Fibroblast of skin of left biceps (primary cell): Measurements from ENCODE around the gene NELL2.
"Not testable (repeated sequence)": the region's sequence is repeated elsewhere in the genome, so short reads cannot be mapped to it uniquely, and the experiment has no call there.

Experiments
- DNase-seq, 2 experiments: peaks; one replicate each; pipeline ENCODE4 v3.0.0-alpha.2; 2013; ENCODE audit warnings: low read depth in 2 of 2

Gene NELL2

DNA sequence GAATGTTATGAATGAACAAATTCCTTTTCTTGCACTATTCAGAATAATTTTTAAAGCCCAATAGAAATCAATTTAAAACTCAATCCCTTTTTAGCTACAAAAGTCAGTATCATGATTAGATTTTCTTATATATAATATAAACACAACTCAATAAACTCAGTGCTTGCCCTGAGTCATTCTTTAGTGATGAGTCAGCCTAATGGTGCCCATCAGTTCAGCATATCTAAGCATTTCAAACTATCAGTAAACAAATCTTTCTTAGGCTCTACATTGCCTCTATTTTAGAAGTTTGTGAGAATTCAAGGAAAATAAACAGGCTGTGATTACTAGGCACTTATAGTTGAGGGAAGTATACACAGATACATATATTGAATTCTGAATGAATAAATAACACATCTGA lies 179.6 kb downstream of the NELL2 start:
- DNase-seq: no peak

DNA sequence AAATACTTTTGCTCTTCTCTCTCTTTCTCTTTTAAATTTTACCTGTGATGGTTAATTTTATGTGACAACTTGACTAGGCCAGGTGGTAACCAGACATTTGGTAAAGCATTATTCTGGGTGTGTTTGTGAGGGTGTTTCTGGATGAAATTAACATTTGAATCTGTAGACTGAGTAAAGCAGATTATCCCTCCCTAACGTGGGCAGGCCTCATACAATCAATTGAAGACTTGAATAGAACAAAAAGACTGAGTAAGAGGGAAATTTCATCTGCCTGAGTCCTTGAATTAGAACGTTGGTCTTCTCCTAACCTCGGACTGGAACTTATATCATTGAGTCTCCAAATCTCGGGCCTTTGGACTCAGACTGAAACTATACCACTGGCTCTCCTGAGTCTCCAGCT lies 182.1 kb downstream of the NELL2 start:
- DNase-seq: no peak

DNA sequence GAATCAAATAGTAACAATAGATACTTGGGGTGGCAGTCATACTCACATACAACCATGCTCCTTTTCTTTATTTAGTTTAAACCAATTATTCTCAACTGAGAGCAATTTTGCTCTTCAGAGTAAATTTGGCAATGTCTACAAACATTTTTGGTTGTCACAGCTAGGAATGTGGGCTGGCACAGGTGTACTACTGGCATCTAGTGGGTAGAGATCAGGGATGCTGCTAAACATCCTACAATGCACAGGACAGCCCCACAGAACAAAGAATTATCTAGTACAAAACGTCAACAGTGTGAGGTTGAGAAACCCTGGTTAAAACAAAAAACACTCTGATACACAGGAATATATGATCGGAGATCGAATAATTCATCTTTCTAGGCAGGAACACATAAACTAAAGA lies 186.5 kb downstream of the NELL2 start:
- no peak for DNase-seq

DNA sequence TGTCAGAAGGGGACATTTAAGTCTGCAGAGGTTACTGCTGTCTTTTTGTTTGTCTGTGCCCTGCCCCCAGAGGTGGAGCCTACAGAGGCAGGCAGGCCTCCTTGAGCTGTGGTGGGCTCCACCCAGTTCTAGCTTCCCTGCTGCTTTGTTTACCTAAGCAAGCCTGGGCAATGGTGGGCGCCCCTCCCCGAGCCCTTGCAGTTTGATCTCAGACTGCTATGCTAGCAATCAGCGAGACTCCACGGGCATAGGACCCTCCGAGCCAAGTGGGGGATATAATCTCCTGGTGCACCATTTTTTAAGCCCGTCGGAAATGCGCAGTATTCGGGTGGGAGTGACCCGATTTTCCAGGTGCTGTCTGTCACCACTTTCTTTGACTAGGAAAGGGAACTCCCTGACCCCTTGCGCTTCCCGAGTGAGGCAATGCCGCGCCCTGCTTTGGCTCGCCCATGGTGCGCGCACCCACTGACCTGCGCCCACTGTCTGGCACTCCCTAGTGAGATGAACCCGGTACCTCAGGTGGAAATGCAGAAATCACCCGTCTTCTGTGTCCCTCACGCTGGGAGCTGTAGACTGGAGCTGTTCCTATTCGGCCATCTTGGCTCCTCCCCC lies 189.2 kb downstream of the NELL2 start:
- not testable (repeated sequence) for DNase-seq

DNA sequence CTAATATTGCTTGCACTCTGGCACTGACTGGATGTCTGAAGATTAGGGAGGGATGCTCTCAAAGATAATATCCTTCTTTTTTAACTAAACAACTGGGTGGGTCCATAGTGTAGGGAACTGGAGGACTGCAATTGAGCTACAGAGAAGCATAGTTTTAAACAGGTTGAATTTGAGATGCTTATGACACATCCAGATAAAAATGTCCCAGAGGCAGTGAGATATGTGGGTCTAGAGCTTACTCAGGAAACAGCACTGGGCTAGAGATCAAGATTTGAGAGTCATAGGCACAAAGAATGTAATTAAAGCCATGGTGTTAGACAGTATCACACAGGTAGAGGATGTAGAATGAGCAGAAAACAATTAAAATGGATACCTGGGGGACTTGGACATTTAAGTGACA lies 198.4 kb downstream of the NELL2 start:
- DNase-seq: no peak

DNA sequence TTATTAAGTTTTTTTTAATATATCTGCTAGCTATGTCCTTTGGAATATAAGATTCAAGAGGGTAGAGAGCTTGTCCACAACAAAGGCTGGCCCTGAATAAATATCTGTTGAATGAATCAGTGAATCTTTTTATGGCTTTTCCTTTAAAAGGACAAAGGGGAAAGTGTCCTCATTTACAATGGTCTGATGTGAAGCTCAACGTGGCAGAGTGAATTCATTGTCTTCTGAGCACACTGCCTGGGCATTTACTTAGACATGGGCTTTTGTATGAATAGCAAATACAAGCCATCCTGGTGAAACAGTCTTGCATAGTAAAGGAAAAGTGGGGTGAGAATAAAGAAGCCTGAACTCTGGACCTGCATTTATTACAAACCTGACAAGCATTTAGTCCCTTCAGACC lies 201.2 kb downstream of the NELL2 start:
- no peak for DNase-seq

DNA sequence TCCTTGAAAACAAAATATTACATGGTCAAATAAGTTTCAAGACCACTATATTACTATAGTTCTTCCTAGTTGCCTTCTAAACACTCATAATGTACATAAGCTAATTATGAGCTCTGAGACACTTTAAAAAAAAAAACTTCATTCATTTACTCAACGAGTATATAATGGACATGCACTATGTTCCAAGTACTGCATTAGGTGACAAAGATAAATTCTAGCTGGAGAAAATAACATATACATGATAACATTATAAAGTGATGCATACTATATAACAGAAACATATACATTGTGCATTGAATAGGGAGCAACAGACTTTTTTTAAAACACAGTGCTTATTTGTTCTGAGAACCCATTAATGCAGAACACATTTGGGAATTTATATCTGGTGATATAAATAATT lies 202.3 kb downstream of the NELL2 start:
- no peak for DNase-seq

DNA sequence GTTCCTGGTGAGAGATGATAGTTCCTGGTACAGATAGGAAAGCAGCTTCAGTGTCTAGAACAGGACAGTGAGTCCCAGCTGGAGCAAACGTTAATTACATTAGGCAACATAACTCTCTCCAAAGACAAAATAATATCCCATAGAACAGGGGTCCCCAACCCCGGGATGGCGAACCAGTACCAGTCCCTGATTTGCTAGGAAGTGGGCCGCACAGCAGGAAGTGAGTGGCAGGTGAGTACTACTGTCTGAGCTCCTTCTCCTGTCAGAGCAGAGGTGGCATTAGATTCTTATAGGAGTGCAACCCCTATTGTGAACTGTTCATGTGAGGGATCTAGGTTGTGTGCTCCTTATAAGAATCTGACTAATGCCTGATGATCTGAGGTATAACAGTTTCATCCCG lies 204.1 kb downstream of the NELL2 start:
- no peak for DNase-seq

DNA sequence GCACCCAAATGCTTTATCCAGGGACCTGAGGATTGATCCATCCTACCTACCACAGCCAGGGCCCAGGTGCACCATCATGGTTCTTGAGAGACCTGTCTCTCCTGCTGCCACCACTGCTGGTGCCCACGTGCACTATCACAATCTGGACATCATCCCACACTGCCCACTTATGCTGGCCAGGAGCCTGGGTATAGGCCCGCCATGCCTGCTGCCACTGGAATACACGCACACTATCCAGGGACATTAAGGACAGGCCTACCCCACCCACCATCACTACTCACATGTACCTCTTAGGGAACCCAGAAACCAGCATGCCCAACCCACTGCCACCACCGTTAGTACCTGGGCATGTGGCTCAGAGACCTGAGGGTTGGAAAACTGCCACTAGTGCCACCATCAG lies 207.7 kb downstream of the NELL2 start:
- no peak for DNase-seq

DNA sequence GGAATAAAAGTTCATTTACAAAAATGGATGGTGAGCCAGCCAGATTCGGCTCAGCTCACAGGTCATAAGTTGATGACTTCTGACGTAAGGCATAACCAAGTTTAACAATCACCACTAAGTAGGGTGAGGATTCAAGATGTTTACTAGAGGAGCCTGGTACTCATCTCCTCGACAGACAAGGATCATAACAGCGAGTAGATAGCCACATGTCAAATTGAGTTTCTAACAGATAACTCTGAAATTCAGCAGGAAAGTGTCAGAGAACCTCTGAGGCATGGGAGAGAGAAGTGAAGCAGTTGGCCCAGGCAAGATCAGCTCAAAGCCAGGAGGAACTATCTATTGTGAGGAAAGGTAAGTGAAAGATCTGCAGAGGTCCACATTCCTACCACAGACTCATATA lies 208.7 kb downstream of the NELL2 start:
- DNase-seq: no peak

DNA sequence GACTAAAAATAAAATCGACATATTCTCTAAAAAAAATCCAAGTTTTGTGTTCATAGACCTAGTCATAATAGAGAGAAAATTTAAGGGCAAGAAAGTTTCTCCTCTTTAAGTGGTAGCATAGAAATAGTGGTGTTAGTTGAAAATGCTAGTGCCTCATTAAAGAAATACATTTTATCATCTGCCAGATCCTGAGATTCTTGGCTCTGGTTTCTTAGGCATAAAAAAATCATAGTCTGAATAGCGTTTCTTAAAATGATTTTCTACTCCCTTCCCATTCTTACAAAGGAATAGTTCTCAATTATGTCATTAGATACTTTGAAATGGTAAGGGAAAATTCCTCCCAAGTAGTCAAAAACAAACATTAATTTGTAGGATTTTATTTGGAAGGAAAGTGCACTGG lies 212.8 kb downstream of the NELL2 start:
- no peak for DNase-seq

DNA sequence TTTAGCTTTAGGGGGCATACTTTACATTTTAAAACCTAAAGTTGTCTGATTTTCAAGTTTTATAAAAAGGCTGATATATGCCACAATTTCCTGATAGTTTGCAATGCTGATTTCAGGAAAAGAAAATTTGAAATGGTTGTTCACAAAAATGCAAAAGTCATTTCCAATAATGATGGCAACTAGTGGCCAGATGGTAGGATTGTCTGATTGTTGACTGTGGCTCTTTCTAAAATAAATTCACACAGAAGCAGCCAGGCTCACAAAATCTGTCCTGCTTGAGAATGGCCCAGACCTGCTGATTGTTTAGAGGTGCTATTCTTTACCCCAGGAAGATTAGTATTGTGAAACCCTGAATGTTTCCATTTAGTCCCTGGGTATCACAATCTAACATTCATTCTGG lies 220.3 kb downstream of the NELL2 start:
- DNase-seq: no peak

DNA sequence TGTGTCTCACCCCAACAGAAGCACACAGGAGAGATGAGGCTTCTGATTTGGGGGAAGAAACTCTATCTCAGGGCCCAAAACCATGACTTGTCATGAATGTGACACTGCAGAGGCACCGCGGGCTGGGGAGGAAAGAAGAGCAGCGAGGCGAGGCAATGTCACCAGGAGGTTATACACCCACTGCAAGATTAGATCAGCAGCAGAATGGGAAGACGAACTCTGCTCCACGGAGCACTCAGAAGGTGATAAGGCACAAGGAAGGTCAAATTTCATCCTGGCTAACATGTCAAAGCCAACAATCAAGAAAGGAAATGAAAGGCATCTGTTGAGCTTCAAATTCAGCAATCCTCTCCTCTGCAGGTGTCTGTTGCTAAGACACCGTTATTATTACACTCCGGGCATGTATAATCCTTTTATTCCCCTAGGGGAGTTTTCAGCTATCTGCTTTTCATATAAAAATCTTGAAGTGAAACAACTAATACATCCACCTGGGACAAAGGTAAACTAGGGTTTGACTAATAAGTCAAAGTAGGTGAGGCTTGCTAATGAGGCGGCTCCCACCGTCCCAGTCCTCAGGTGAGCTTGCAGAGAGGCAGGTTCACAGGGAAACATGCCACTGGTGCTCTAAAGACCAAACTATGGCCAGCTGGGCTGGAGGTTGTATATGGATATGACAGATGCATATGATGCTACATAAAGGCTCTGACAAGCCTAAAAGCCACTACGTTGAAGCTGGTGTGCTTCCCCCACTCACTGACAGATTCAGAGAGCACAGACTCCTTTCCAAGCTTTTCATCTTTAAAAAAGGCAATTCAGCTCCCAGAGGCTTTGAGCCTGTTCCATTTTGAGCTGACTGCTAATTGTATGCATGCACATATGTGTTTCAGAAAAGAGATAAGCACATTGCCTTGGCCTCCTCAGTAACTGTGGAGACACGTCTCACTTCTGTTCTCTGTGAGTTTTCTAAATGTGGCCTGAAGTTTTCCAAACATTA lies 221.2 kb downstream of the NELL2 start:
- DNase-seq: no peak

DNA sequence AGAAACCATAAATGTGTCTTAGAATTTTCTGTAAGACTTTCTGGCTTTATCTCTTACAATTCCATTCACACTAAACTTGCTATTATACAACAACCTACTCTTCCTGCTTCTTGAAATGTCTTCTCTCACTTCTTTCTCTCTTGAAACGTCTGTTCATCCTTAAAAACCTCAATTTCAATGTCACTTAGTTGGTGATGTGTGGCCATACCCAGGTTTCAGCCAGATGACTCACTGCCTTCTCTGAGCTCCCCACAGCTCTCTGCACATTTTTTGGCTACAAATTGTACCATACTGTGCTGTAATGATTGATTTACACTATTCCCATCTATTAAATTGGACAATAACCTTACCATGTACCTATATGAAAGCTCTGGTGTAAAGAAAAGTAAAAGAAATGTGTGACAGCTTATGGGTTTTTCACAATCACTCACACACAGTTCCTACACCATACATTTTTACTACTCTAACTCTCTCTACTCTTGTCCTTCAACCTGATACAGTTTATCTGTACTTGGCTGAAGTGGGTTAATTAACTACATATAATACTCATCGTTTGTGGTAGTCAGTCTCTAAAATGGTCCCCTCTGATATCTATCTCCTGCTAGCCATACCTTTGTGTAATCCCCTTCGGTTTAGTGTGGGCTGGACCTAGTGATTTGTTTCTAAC lies 222.1 kb downstream of the NELL2 start:
- DNase-seq: no peak

DNA sequence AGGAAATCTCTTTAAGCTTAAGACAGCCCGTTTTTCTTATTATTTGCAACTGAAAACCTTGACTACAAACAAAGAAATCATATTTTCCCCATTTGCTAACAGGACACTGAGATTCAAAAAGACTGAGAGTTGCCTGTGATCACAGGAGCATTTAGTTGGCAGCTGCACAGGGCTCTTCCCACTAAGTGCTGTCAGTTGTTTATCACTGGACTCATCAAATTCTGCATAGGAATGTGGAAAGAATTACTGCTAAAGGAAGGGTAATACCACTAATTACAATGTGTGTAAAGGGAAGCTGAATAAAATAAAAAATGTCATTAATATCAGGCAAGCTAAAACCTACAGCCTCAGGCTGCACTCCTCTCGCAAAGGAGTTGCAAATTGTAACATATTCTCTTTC lies 226.4 kb downstream of the NELL2 start:
- DNase-seq: no peak

DNA sequence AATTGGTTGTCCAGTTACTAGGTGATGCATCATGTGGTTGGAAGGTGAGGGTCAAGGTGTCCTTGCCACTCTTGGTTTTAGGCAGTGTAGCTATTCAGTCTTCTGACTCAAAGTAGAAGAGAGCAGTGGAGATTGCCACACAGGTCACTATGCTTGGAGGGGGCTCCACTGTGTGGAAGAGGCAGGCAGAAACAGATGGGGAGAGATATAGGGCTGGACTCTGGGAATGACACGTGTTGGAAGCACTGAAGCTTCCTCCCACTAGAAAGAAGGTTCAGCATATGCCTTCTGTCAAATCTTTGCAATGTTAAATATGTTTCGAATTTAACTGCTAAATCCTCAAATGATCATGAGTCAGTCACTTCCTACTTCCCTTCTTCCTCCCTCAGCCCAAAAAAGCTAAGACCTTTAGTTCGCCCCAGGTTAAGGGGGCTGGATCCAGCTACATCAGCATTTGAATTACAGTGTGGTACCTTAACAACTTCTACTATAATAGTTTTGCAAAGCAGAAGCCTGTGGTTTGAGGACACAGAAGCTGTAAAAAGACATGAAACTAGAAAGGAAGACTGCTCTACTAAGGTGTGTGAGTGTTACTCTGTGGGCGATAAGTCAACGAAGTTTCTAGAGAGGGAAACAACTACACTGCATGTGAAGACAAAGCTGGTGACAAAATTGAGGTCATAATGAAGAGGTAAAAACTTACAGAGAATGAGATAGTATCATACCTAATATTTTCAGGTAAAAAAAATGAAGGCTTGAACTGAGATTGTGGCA lies 228.0 kb downstream of the NELL2 start:
- no peak for DNase-seq

DNA sequence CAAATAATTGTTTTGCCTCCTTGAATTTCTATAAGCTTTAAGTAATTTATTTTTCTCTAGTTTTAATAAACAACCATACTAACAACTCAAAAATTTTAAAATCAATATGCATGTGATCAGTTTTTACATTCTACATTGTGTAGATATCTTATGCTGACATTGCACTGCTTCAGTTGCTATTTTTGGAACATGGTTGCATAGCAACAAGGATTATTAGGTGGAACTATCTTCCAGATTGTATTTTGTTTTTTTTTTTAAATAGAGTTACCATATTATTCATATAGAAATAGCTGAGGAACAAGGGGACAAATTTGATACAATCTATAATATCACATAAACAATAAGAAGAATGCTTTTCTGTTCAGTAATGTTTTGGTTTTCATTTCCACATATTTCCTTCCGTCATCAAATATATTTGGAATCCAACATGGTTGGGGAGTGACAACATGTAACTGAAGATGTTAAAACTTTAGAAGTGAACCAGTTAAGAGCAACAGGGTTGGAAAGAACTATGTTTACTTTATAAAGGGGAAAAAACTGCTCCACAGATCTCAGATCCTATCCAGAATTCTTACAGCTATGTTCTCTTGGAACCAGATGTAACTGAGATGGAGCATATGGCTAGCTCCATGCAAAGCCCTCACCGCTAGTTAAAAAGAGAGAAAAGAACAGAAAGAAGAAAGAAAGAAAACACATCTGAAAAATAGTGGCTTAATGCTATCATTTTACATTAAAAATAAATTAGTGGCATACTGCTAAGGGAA lies 235.5 kb downstream of the NELL2 start:
- DNase-seq: no peak

DNA sequence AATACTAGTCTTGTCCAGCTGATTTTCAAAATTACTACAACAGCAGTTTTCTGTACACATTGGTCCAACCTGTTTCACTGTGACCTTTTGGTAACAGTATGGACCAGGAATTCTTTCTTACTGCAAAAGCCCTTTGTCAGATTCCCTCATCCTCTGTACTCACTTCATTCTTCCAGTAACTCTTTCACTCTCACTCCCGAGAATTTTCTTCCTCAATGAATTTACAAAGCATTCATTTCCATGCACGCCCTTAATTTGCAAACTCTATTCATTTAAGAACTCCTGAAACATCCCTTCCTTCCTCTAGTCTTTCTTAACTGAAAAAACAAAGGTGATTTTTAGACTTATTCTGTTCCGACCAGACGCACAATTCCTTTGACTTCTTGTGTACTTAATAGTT lies 238.2 kb downstream of the NELL2 start:
- DNase-seq: no peak

DNA sequence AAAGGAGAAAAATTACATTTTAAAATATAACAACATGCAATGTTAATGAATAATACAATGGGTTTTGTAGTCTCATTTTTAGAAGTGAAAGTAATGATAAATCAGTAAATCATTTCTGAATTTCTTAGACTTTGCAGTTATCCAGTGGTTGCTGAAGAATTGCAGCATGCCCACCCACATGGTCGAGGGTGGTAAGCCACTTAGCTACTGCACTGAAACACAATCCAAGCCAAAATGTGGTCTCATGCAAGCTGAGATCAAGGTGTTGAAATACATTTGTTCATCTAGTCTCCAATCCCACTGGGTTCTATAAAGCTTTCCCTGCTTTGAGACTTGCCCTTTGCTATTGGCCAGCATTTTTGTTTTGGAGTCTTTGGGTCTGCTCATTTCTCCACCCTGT lies 247.9 kb downstream of the NELL2 start:
- peak; percentile 13 for DNase-seq

DNA sequence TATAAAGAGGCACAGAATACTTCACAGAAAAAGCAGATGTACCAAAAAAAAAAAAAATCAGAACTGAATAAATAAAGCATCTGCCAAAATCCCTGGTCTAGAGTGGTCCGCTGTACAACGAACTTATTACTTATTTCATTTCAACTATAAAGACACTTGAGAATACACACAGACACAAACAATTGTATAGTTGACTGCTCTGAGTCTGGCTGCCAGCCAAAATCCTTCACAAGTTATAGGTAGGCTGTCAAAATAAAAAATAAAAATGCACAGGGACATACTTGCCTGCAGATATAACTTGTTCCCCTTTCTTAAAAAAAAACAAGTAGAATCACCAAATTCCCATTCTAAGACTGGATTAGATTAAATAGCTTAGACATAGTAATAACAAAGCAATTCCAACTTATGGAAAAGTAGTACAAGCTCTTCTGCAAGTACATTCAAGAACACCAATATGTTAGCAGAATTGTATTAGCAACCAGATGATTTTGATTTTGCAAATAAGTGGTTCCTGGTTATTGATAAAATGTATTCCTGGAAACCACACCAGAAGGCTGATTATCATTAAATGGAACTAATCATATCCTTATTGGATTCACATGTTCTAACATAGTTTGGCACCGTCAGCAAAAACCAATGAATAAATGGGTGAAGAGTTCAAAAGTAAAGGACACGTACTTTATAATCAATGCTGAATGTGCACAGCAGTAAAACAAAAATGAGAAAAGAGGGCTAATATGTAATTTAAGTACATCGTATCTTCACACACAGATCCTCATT lies 248.5 kb downstream of the NELL2 start:
- peak; percentile 25 to 36 for DNase-seq
